Endothelial cell of umbilical vein (primary cell): ENCODE data around the gene CHPF2. TPM values are rescaled to one million over a fixed set of nuclear protein-coding genes. Genes with fewer than 3 reads are reported as not detected.

Source experiments
- BruUV-seq: library from RNA; stranded (reverse); fragments of 400-500 nt; replicated peaks from 2 replicates; lab custom pipeline; 2021; lab: Mats Ljungman, UMichigan
- CTCF ChIA-PET: fragments of 300-600, 350-600 bp; sonication (Branson Sonifier 250); formaldehyde crosslinking; loops from one replicate; lab custom pipeline; 2021; ENCODE audit warnings: antibody characterized with exemption, inconsistent platforms; lab: Charles Lee
- POLR2A ChIA-PET: fragments of 300-600, 350-600 bp; sonication (Branson Sonifier 250); formaldehyde crosslinking; loops from one replicate; lab custom pipeline; 2021; ENCODE audit warnings: antibody characterized with exemption, inconsistent platforms; lab: Charles Lee
- DNase-seq: peaks from one replicate; pipeline ENCODE4 v3.0.0-alpha.2; 2011; ENCODE audit warnings: low read depth, low spot score
- FAIRE-seq: peaks from 2 replicates; lab custom pipeline; 2011; peaks lifted over from hg19 to GRCh38; lab: Jason Lieb, UNC
- H2AFZ ChIP-seq: 2 replicates; pipeline ENCODE4 v1.6.0; 2012; ENCODE audit warnings: low read depth, low read length, control low read depth, inconsistent platforms
- H3K27ac ChIP-seq: 2 replicates; pipeline ENCODE4 v1.5.1; 2011; ENCODE audit warnings: low read depth, mild to moderate bottlenecking, control low read depth, low read length, moderate library complexity; ENCODE audit not compliant: insufficient read depth
- H3K27me3 ChIP-seq, 2 experiments: 2 replicates each; pipeline versions ENCODE4 v1.6.0 to v1.6.1; 2011; ENCODE audit warnings: low read length in 2 of 2, mixed read lengths in 1 of 2; ENCODE audit not compliant: control insufficient read depth in 2 of 2, insufficient read depth in 2 of 2
- H3K36me3 ChIP-seq, 2 experiments: 2 replicates in 1 of 2; 3 replicates in 1 of 2; pipeline ENCODE4 v1.5.1; 2011; ENCODE audit warnings: low read length in 2 of 2, mild to moderate bottlenecking in 1 of 2, moderate library complexity in 1 of 2; ENCODE audit not compliant: control insufficient read depth in 2 of 2, insufficient read depth in 2 of 2; ENCODE audit errors: extremely low read depth in 1 of 2
- H3K4me1 ChIP-seq: 3 replicates; pipeline ENCODE4 v1.5.1; 2011; ENCODE audit warnings: mild to moderate bottlenecking, low read length; ENCODE audit not compliant: control insufficient read depth, insufficient read depth; ENCODE audit errors: extremely low read depth
- H3K4me2 ChIP-seq: 2 replicates; pipeline ENCODE4 v1.6.1; 2011; ENCODE audit warnings: low read length, control low read depth, mixed read lengths; ENCODE audit not compliant: insufficient read depth
- H3K4me3 ChIP-seq, 3 experiments: fragments of 200-600 bp in 1 of 3; sonication (generic), shearing (Covaris generic) in 1 of 3; replicated peaks in 1 of 3; 2 replicates each; pipeline ENCODE4 v1.5.1; 2011 to 2016; ENCODE audit warnings: control low read depth in 3 of 3, low read length in 3 of 3, mild to moderate bottlenecking in 2 of 3, inconsistent platforms in 1 of 3, low read depth in 1 of 3, moderate library complexity in 1 of 3; ENCODE audit not compliant: insufficient read depth in 1 of 3
- H3K79me2 ChIP-seq: 2 replicates; pipeline ENCODE4 v1.6.0; 2012; ENCODE audit warnings: low read length, inconsistent platforms; ENCODE audit not compliant: control insufficient read depth, insufficient read depth
- H3K9ac ChIP-seq: replicated peaks from 2 replicates; pipeline ENCODE3; 2011; ENCODE audit warnings: low read length, control low read depth; ENCODE audit not compliant: insufficient read depth; ENCODE audit errors: extremely low read depth
- H3K9me1 ChIP-seq: replicated peaks from 3 replicates; pipeline ENCODE4 v1.6.0; 2011; ENCODE audit warnings: mild to moderate bottlenecking, low read length; ENCODE audit not compliant: control insufficient read depth, insufficient read depth; ENCODE audit errors: extremely low read depth
- H3K9me3 ChIP-seq: replicated peaks from 2 replicates; pipeline ENCODE4 v1.5.1; 2012; ENCODE audit warnings: low read length, inconsistent platforms; ENCODE audit not compliant: control insufficient read depth, insufficient read depth
- H4K20me1 ChIP-seq: replicated peaks from 2 replicates; pipeline ENCODE3; 2011; ENCODE audit warnings: mild to moderate bottlenecking, low read length; ENCODE audit not compliant: control insufficient read depth, insufficient read depth; ENCODE audit errors: extremely low read depth
- CTCF ChIP-seq, 2 donors: IDR thresholded peaks; 1 replicate in 1 of 2; 2 replicates in 1 of 2; pipeline ENCODE4 v1.5.1; 2011; ENCODE audit warnings: low read length in 2 of 2, mild to moderate bottlenecking in 2 of 2, moderate library complexity in 2 of 2, control low read depth in 1 of 2, inconsistent platforms in 1 of 2, low read depth in 1 of 2; ENCODE audit not compliant: insufficient read depth in 1 of 2; ENCODE audit errors: extremely low read depth in 1 of 2
- EZH2 ChIP-seq: IDR thresholded peaks from 2 replicates; pipeline ENCODE4 v1.6.1; 2012; ENCODE audit warnings: borderline replicate concordance, low read depth, mild to moderate bottlenecking, moderate library complexity, low read length, inconsistent platforms; ENCODE audit not compliant: severe bottlenecking
- FOS ChIP-seq: IDR thresholded peaks from 2 replicates; pipeline ENCODE4 v1.6.1; 2011; ENCODE audit warnings: mild to moderate bottlenecking, low read length, moderate library complexity, borderline replicate concordance; ENCODE audit not compliant: insufficient read depth
- GATA2 ChIP-seq: IDR thresholded peaks from 2 replicates; pipeline ENCODE4 v1.7.0; 2011; ENCODE audit warnings: low read depth, mild to moderate bottlenecking, moderate library complexity, mixed read lengths, low read length; ENCODE audit not compliant: insufficient read length, insufficient read depth
- JUN ChIP-seq: IDR thresholded peaks from 2 replicates; pipeline ENCODE4 v1.6.1; 2011; ENCODE audit warnings: borderline replicate concordance, low read depth; ENCODE audit not compliant: insufficient read length, insufficient read depth
- MAX ChIP-seq: IDR thresholded peaks from 2 replicates; pipeline ENCODE4 v1.6.1; 2011; ENCODE audit not compliant: insufficient read depth, insufficient read length
- MYC ChIP-seq: IDR thresholded peaks from one replicate; pipeline ENCODE4 v1.6.1; 2011; ENCODE audit warnings: mild to moderate bottlenecking, low read depth, low read length
- POLR2A ChIP-seq: IDR thresholded peaks from 2 replicates; pipeline ENCODE4 v1.6.1; 2012; ENCODE audit warnings: low read depth, mild to moderate bottlenecking, control low read depth, low read length
- POLR2AphosphoS5 ChIP-seq: IDR thresholded peaks from 2 replicates; pipeline ENCODE4 v1.6.1; 2012; ENCODE audit warnings: low read depth, mild to moderate bottlenecking, control low read depth, low read length, moderate library complexity; ENCODE audit not compliant: insufficient read depth
- dilution Hi-C: fragments of 300-500 bp; cut with MboI; formaldehyde crosslinking; loops from one replicate; pipeline ENCODE4 v1.15.0; 2019; ENCODE audit warnings: low sequenced_read_pairs; ENCODE audit not compliant: extremely low pct_ligation_motif_present
- intact Hi-C: fragments of 100-400 bp; cut with micrococcal nuclease; formaldehyde crosslinking; loops from one replicate; pipeline ENCODE4 v1.10.0; 2022
- polyA plus RNA-seq, 4 experiments: library from polyadenylated mRNA; depleted of rRNA in 3 of 4; stranded (reverse) in 3 of 4; unstranded in 1 of 4; fragments of >200 nt; gene quantifications; 2 replicates each; pipeline versions ENCODE4 v1.2.1 to v1.2.3, GENCODE V29; 2011 to 2012; ENCODE audit warnings: missing spikeins in 1 of 4
- total RNA-seq: library from RNA; stranded (reverse); gene quantifications from 2 replicates; pipeline ENCODE4 v1.2.3, GENCODE V29; 2021

CHPF2 gene
- total and polyA plus RNA-seq, 2 donors (not counting 3 experiments of a cell fraction or from before 2014, with no cell fraction given), result 72.8 to 75.0 TPM

- Histone ChIP-seq H3K9ac (no peak overlapping the region), H2AFZ (no peak overlapping the region), H3K27me3 (peaks cover 2 to 11% of the 10 kb centered on the region in 2 experiments), H3K4me3 (no peak overlapping the region), H3K9me3 (no peaks in the 10 kb centered on the region), H3K9me1 (no peaks in the 10 kb centered on the region), H3K4me1 (no peaks in the 10 kb centered on the region), H4K20me1 (no peaks in the 10 kb centered on the region), H3K4me2 (no peak overlapping the region), H3K79me2 (no peaks in the 10 kb centered on the region), H3K36me3 (no peaks in the 10 kb centered on the region), H3K27ac (no peak overlapping the region)
- DNase-seq (no peak), FAIRE-seq (no peak)
- ChIA-PET CTCF (interaction anchor here (1.4 kb wide), 1 partner anchor 38 kb away, joined by 3 read pairs; no protein-coding TSS in a partner anchor), POLR2A (interaction anchor here (2.5 kb wide), 1 partner anchor 20 kb away, joined by 5 read pairs; the partner anchor contains the start of gene ABCF2)
- no TSS peak for BruUV-seq
- TF ChIP-seq CTCF (IDR thresholded peaks at IDR 0.05; ENCODE audit: extremely low read depth in 1 of 2, insufficient read depth in 1 of 2, low read depth in 1 of 2, low read length in 2 of 2) (no peak), POLR2A (no peak), GATA2 (no peak), EZH2 (no peak), POLR2AphosphoS5 (no peak), MAX (no peak), FOS (no peak), MYC (no peak), JUN (no peak)
- dilution Hi-C loops (no loop called here), intact Hi-C loops (no loop called here)
Observed at GRCh38 chr7:151206914-151207313, 25.4 kb upstream of the CHPF2 start.
